H1 (cell line): ENCODE data around the gene PEAK1. TPM values are rescaled to one million over a fixed set of nuclear protein-coding genes. Genes with fewer than 3 reads are reported as not detected.

Experiments used
- CTCF ChIA-PET: fragments of 300-600 bp; sonication (Branson Sonifier 250); formaldehyde crosslinking; loops from one replicate; lab custom pipeline; 2021; ENCODE audit not compliant: partially characterized antibody; lab: Charles Lee
- POLR2A ChIA-PET: fragments of 300-600 bp; sonication (Branson Sonifier 250); formaldehyde crosslinking; loops from one replicate; lab custom pipeline; 2021; ENCODE audit warnings: inconsistent platforms; ENCODE audit not compliant: partially characterized antibody; lab: Charles Lee
- DNase-seq, 2 experiments: peaks; one replicate each; pipeline versions ENCODE4 v3.0.0 to v3.0.0-alpha.2; 2010 to 2022; ENCODE audit warnings: low spot score in 2 of 2, low read depth in 1 of 2, mixed read lengths in 1 of 2
- FAIRE-seq: peaks from 2 replicates; lab custom pipeline; 2011; peaks lifted over from hg19 to GRCh38; lab: Jason Lieb, UNC
- H2AFZ ChIP-seq: 2 replicates; pipeline ENCODE4 v1.8.1; 2012; ENCODE audit warnings: low read length, inconsistent platforms
- H2AK5ac ChIP-seq: 2 replicates; pipeline ENCODE4 v1.6.1; 2013; ENCODE audit warnings: low read depth, low read length
- H2BK120ac ChIP-seq: replicated peaks from 2 replicates; pipeline ENCODE3; 2013; ENCODE audit warnings: low read depth, low read length, inconsistent platforms
- H2BK12ac ChIP-seq: 2 replicates; pipeline ENCODE4 v1.6.1; 2013; ENCODE audit warnings: low read depth, low read length
- H2BK15ac ChIP-seq: 2 replicates; pipeline ENCODE4 v1.6.1; 2013; ENCODE audit warnings: low read length
- H2BK20ac ChIP-seq: 2 replicates; pipeline ENCODE4 v1.6.1; 2013; ENCODE audit warnings: low read length
- H2BK5ac ChIP-seq: 2 replicates; pipeline ENCODE4 v1.6.1; 2013; ENCODE audit warnings: low read depth, low read length
- H3K14ac ChIP-seq: 2 replicates; pipeline ENCODE4 v1.6.1; 2013; ENCODE audit warnings: inconsistent platforms; ENCODE audit not compliant: insufficient read length
- H3K18ac ChIP-seq: 2 replicates; pipeline ENCODE4 v1.6.1; 2013; ENCODE audit warnings: low read length; ENCODE audit errors: extremely low read depth
- H3K23ac ChIP-seq: 2 replicates; pipeline ENCODE4 v1.6.1; 2013; ENCODE audit warnings: inconsistent platforms; ENCODE audit not compliant: insufficient read length
- H3K23me2 ChIP-seq: 2 replicates; pipeline ENCODE4 v1.6.1; 2013; ENCODE audit warnings: low read depth, low read length
- H3K27ac ChIP-seq: 2 replicates; pipeline ENCODE4 v1.6.1; 2011; ENCODE audit warnings: low read depth, low read length, inconsistent platforms
- H3K27me3 ChIP-seq, 4 experiments: replicated peaks in 1 of 4; 1 replicate in 1 of 4; 2 replicates in 3 of 4; pipeline versions ENCODE4 v1.6.1 to v1.8.1; 2011 to 2013; ENCODE audit warnings: low read length in 3 of 4, mild to moderate bottlenecking in 3 of 4, inconsistent platforms in 2 of 4, mixed read lengths in 2 of 4, moderate library complexity in 1 of 4; ENCODE audit not compliant: control insufficient read depth in 3 of 4, insufficient read depth in 3 of 4; ENCODE audit errors: extremely low read depth in 1 of 4
- H3K36me3 ChIP-seq, 4 experiments: 2 replicates each; pipeline versions ENCODE4 v1.6.1 to v1.8.1; 2011 to 2013; ENCODE audit warnings: mild to moderate bottlenecking in 4 of 4, low read length in 3 of 4, moderate library complexity in 2 of 4, control low read depth in 1 of 4, inconsistent platforms in 1 of 4; ENCODE audit not compliant: insufficient read depth in 4 of 4, control insufficient read depth in 2 of 4
- H3K4ac ChIP-seq: replicated peaks from 2 replicates; pipeline ENCODE3; 2013; ENCODE audit warnings: low read length, low read depth, mixed read lengths, inconsistent platforms; ENCODE audit not compliant: insufficient read length
- H3K4me1 ChIP-seq, 4 experiments: replicated peaks in 1 of 4; 1 replicate in 1 of 4; 2 replicates in 3 of 4; pipeline versions ENCODE4 v1.6.1 to v1.8.1; 2011 to 2013; ENCODE audit warnings: low read length in 3 of 4, inconsistent platforms in 2 of 4, mixed read lengths in 1 of 4; ENCODE audit not compliant: insufficient read depth in 4 of 4, control insufficient read depth in 3 of 4
- H3K4me2 ChIP-seq, 2 experiments: 2 replicates each; pipeline versions ENCODE4 v1.6.1 to v1.8.1; 2011 to 2013; ENCODE audit warnings: low read depth in 2 of 2, low read length in 2 of 2, control low read depth in 1 of 2, inconsistent platforms in 1 of 2, mild to moderate bottlenecking in 1 of 2; ENCODE audit not compliant: insufficient read depth in 1 of 2
- H3K4me3 ChIP-seq, 4 experiments: fragments of 200-600, 300-600 bp in 1 of 4; sonication (generic), shearing (Covaris generic), sonication (Bioruptor Twin) in 1 of 4; 2 replicates each; pipeline versions ENCODE4 v1.5.1 to v1.8.1; 2011 to 2016; ENCODE audit warnings: low read length in 4 of 4, low read depth in 3 of 4, control low read depth in 2 of 4, inconsistent platforms in 2 of 4, mild to moderate bottlenecking in 2 of 4, mixed read lengths in 1 of 4, moderate library complexity in 1 of 4; ENCODE audit not compliant: insufficient read depth in 2 of 4; ENCODE audit errors: extremely low read depth in 1 of 4
- H3K56ac ChIP-seq: replicated peaks from 2 replicates; pipeline ENCODE3; 2013; ENCODE audit warnings: low read depth, mild to moderate bottlenecking, mixed read lengths, low read length, inconsistent platforms; ENCODE audit not compliant: insufficient read length
- H3K79me1 ChIP-seq: 2 replicates; pipeline ENCODE4 v1.6.1; 2013; ENCODE audit warnings: low read depth, low read length, control low read depth
- H3K79me2 ChIP-seq, 2 experiments: 2 replicates each; pipeline versions ENCODE4 v1.6.1 to v1.8.1; 2012 to 2013; ENCODE audit warnings: low read length in 2 of 2, mild to moderate bottlenecking in 2 of 2, inconsistent platforms in 1 of 2; ENCODE audit not compliant: insufficient read depth in 2 of 2, control insufficient read depth in 1 of 2
- H3K9ac ChIP-seq, 4 experiments: replicated peaks in 1 of 4; 1 replicate in 1 of 4; 2 replicates in 3 of 4; pipeline versions ENCODE4 v1.6.1 to v1.8.1; 2011 to 2013; ENCODE audit warnings: low read depth in 3 of 4, low read length in 3 of 4, control low read depth in 2 of 4, mild to moderate bottlenecking in 2 of 4, moderate library complexity in 2 of 4, inconsistent platforms in 1 of 4; ENCODE audit errors: extremely low read depth in 1 of 4
- H3K9me3 ChIP-seq, 2 experiments: 2 replicates each; pipeline versions ENCODE4 v1.6.1 to v1.8.1; 2012 to 2013; ENCODE audit warnings: mild to moderate bottlenecking in 2 of 2, moderate library complexity in 2 of 2, control low read depth in 1 of 2, inconsistent platforms in 1 of 2, low read depth in 1 of 2, low read length in 1 of 2, mixed read lengths in 1 of 2; ENCODE audit not compliant: insufficient read depth in 2 of 2
- H4K20me1 ChIP-seq, 2 experiments: replicated peaks in 1 of 2; 2 replicates each; pipeline versions ENCODE3 to v1.8.1; 2011 to 2013; ENCODE audit warnings: inconsistent platforms in 2 of 2, low read length in 2 of 2, mild to moderate bottlenecking in 1 of 2; ENCODE audit not compliant: insufficient read depth in 2 of 2, control insufficient read depth in 1 of 2
- H4K5ac ChIP-seq: 2 replicates; pipeline ENCODE4 v1.6.1; 2013; ENCODE audit warnings: low read length, low read depth, mixed read lengths, inconsistent platforms; ENCODE audit not compliant: insufficient read length
- H4K8ac ChIP-seq: 2 replicates; pipeline ENCODE4 v1.8.0; 2013; ENCODE audit warnings: mild to moderate bottlenecking, moderate library complexity, low read length, inconsistent platforms; ENCODE audit not compliant: insufficient read depth; ENCODE audit errors: extremely low read depth
- H4K91ac ChIP-seq: replicated peaks from 2 replicates; pipeline ENCODE3; 2013; ENCODE audit warnings: low read length, mixed read lengths, inconsistent platforms; ENCODE audit not compliant: insufficient read length
- CHD2 ChIP-seq: IDR thresholded peaks from 2 replicates; pipeline ENCODE4 v1.6.1; 2012; ENCODE audit warnings: low read length, improper control_type of control experiment
- EP300 ChIP-seq, 2 experiments: IDR thresholded peaks; 1 replicate in 1 of 2; 2 replicates in 1 of 2; pipeline ENCODE4 v1.6.1; 2011 to 2012; ENCODE audit warnings: low read depth in 2 of 2, low read length in 2 of 2, mild to moderate bottlenecking in 2 of 2, borderline replicate concordance in 1 of 2, inconsistent platforms in 1 of 2, moderate library complexity in 1 of 2
- EZH2 ChIP-seq: fragments of 200-600 bp; sonication (generic); IDR thresholded peaks from 2 replicates; pipeline ENCODE4 v1.7.1; 2012; ENCODE audit warnings: low read depth, mild to moderate bottlenecking, moderate library complexity, low read length, inconsistent platforms; ENCODE audit not compliant: severe bottlenecking
- GABPA ChIP-seq: IDR thresholded peaks from 2 replicates; pipeline ENCODE4 v1.6.1; 2011; ENCODE audit warnings: mild to moderate bottlenecking, low read length, moderate library complexity, borderline replicate concordance; ENCODE audit not compliant: insufficient read depth
- JUN ChIP-seq: IDR thresholded peaks from 2 replicates; pipeline ENCODE4 v1.6.1; 2011; ENCODE audit warnings: low read depth, mild to moderate bottlenecking, improper control_type of control experiment, low read length
- JUND ChIP-seq: IDR thresholded peaks from 2 replicates; pipeline ENCODE4 v1.6.1; 2011; ENCODE audit warnings: mild to moderate bottlenecking, improper control_type of control experiment, low read length
- KDM5A ChIP-seq: fragments of 200-600 bp; IDR thresholded peaks from 2 replicates; pipeline ENCODE4 v1.7.1; 2012; ENCODE audit warnings: mild to moderate bottlenecking, low read length, inconsistent platforms, mixed read lengths
- MAFK ChIP-seq: IDR thresholded peaks from 2 replicates; pipeline ENCODE4 v1.6.1; 2012; ENCODE audit warnings: low read depth, mild to moderate bottlenecking, improper control_type of control experiment, low read length
- POLR2AphosphoS5 ChIP-seq: IDR thresholded peaks from 2 replicates; pipeline ENCODE4 v1.6.1; 2011; ENCODE audit warnings: low read depth, low read length
- POU5F1 ChIP-seq: IDR thresholded peaks from 2 replicates; pipeline ENCODE4 v1.6.1; 2011; ENCODE audit warnings: low read depth, mild to moderate bottlenecking, low read length, moderate library complexity
- SIN3A ChIP-seq, 2 experiments: IDR thresholded peaks in 1 of 2; conservative IDR thresholded peaks in 1 of 2; 2 replicates each; pipeline ENCODE4 v1.6.1; 2011 to 2012; ENCODE audit warnings: low read length in 2 of 2, improper control_type of control experiment in 1 of 2, low read depth in 1 of 2, mild to moderate bottlenecking in 1 of 2
- SIX5 ChIP-seq: IDR thresholded peaks from 2 replicates; pipeline ENCODE4 v1.6.1; 2011; ENCODE audit warnings: mild to moderate bottlenecking, low read depth, low read length
- SP1 ChIP-seq: IDR thresholded peaks from 2 replicates; pipeline ENCODE4 v1.6.1; 2011; ENCODE audit warnings: low read depth, low read length
- TBP ChIP-seq: IDR thresholded peaks from 2 replicates; pipeline ENCODE4 v1.6.1; 2011; ENCODE audit warnings: low read depth, low read length, improper control_type of control experiment
- WGBS, 2 experiments: shearing (Covaris generic) in 1 of 2; methylation state at CpG; one replicate each; pipeline versions ENCODE4 v1.1.6 to v1.1.7; 2013 to 2015; ENCODE audit warnings: low lambda C conversion rate in 2 of 2, mixed read lengths in 2 of 2, inconsistent platforms in 1 of 2, low coverage in 1 of 2, missing lambda C conversion rate in 1 of 2; ENCODE audit not compliant: insufficient replicate concordance in 2 of 2, insufficient coverage in 1 of 2, insufficient read length in 1 of 2; ENCODE audit errors: extremely low coverage in 1 of 2, missing lambda C conversion rate in 1 of 2; 5-methylcytosine and 5-hydroxymethylcytosine counted together
- polyA plus RNA-seq, 7 experiments: library from polyadenylated mRNA; depleted of rRNA in 3 of 7; stranded (reverse) in 5 of 7; unstranded in 2 of 7; fragments of >200 nt in 5 of 7; fragments of 200-250 nt in 2 of 7; gene quantifications; 1 replicate in 5 of 7; 2 replicates in 1 of 7; 4 replicates in 1 of 7; pipeline versions ENCODE4 v1.2.1 to v1.2.3, GENCODE V29; 2011 to 2013; ENCODE audit warnings: missing spikeins in 2 of 7, mixed read lengths in 2 of 7
- total RNA-seq: library from RNA; stranded (reverse); fragmentation: NEBNext Ultra II Directional; extraction: Animal tissue kit (Norgen Biotek cat#: 25700); gene quantifications from 2 replicates; pipeline ENCODE4 v1.2.1, GENCODE V29; 2021
- TF ChIP-seq, protein P1 (sequence below): IDR thresholded peaks from 2 replicates; pipeline ENCODE4 v1.6.1; 2012; ENCODE audit warnings: inconsistent platforms

The PEAK1 gene
- total and polyA plus RNA-seq, 2 of the 8 experiments (the other 6 are each of a cell fraction or from before 2014, with no cell fraction given), result 8.8 to 44.8 TPM

GRCh38 chr15:77454265-77454664 is 34.4 kb upstream of the PEAK1 start:
- Histone ChIP-seq H2BK120ac (no peak overlapping the region), H4K20me1 (no peaks in the 10 kb centered on the region), H3K36me3 (peaks cover under 1 to 13% (median 3%) of the 10 kb centered on the region in 4 experiments; a peak in 5 of 8 replicates), H4K91ac (no peak overlapping the region), H3K18ac (no peak overlapping the region), H2BK20ac (no peak overlapping the region), H3K56ac (no peak overlapping the region), H3K27me3 (no peaks in the 10 kb centered on the region), H2BK12ac (no peak overlapping the region), H2AK5ac (no peak overlapping the region), H3K4me3 (no peak overlapping the region), H2BK5ac (no peak overlapping the region), H3K9ac (no peak overlapping the region), H3K79me2 (peaks cover 0 to 13% of the 10 kb centered on the region in 2 experiments; a peak in 2 of 4 replicates), H4K5ac (no peak overlapping the region), H2BK15ac (no peak overlapping the region), H3K4ac (no peak overlapping the region), H4K8ac (no peak overlapping the region), H3K9me3 (peaks cover 0 to 3% of the 10 kb centered on the region in 2 experiments; a peak in 1 of 4 replicates), H3K27ac (no peak overlapping the region), H3K14ac (no peak overlapping the region), H3K79me1 (0 out of 2 replicates have a peak, but pooled peaks cover 2% of the 10 kb centered on the region), H3K4me1 (peaks cover 0 to 4% (median 0%) of the 10 kb centered on the region in 4 experiments; a peak in 1 of 7 replicates), H3K23ac (no peak overlapping the region), H3K4me2 (no peak overlapping the region), H3K23me2 (no peaks in the 10 kb centered on the region), H2AFZ (no peak overlapping the region)
- WGBS, 2 experiments, result 85 to 100% methylated on average over 1 of the region's 1 CpG
- ChIA-PET POLR2A (no interaction called here), CTCF (interaction anchor here (0.6 to 0.7 kb wide), 2 partner anchors 26 to 27 kb away, joined by 3 read pairs; no protein-coding TSS in a partner anchor)
- FAIRE-seq (no peak), DNase-seq (no peak)
- no peak for TF ChIP-seq POU5F1
- no peak for TF ChIP-seq CHD2
- no peak for TF ChIP-seq MAFK
- TF ChIP-seq SP1, result no peak
- TF ChIP-seq EZH2, result no peak
- no peak for TF ChIP-seq TBP
- TF ChIP-seq, protein P1, sequence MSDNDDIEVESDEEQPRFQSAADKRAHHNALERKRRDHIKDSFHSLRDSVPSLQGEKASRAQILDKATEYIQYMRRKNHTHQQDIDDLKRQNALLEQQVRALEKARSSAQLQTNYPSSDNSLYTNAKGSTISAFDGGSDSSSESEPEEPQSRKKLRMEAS, result no peak
- no peak for TF ChIP-seq KDM5A
- TF ChIP-seq JUN, result no peak
- no peak for TF ChIP-seq GABPA
- TF ChIP-seq EP300 (IDR thresholded peaks at IDR 0.05; ENCODE audit: borderline replicate concordance in 1 of 2, low read depth in 2 of 2, low read length in 2 of 2), result no peak
- no peak for TF ChIP-seq POLR2AphosphoS5
- no peak for TF ChIP-seq JUND
- no peak for TF ChIP-seq SIX5
- TF ChIP-seq SIN3A (conservative IDR thresholded peaks at IDR 0.05 in 1 of 2, IDR thresholded peaks at IDR 0.05 in 1 of 2; ENCODE audit: low read depth in 1 of 2, low read length in 2 of 2), result no peak
